Fibroblast of skin of back (primary cell): ENCODE data around the gene RNF144A.
"Not testable (repeated sequence)": the region's sequence is repeated elsewhere in the genome, so short reads cannot be mapped to it uniquely, and the experiment has no call there.

ENCODE experiments used
- DNase-seq: peaks from one replicate; pipeline ENCODE4 v3.0.0-alpha.2; 2013

RNF144A gene

DNA sequence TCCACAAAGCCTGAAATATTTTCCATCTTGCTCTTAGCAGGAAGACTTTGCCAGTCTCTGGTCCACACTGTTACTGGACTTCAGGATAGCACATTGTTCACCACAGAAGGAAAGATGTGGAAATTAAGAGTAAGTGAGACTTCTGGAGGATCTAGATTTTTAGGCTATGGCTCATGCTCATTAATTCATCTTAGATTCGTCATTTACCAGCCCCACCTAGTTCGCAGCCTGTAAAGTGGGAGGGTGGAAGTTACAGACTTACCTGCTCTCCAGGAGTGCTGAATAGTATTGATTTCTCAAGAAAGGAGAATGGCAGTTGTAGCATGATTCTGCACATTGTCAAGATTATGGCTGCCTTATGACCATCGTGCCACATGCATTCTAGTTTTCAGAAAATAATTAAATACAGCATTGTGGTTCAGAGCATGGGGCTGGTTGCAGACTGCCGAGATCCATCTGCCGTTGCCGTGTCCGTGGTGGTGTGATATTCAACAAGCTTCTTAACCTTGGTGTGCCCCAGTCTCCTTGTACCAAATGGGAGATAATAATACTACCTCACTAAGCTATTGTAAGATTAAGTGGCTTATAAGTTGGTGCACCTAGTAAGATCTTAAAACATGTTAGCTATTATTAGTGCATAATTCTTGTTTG lies 56.8 kb downstream of the RNF144A start:
- DNase-seq: peak; percentile 2

DNA sequence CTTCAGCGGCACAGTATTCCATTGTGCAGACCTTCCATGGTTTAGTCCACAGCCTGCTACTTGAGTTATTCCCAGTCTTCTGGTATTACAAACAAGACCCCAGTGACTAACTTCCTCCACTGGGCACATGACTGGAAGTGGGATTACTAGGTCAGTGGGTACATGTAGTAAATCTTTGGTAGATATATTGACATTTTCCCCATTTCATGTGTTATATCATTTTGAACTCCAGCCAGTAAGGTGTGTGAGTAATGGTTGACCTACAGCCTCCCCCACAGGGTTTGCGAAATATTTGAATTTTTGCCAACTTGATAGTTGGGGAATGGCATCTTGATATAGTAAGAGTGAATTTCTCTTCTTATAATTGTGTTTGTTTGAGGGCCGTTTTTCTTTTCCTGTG lies 58.8 kb downstream of the RNF144A start:
- DNase-seq: no peak

DNA sequence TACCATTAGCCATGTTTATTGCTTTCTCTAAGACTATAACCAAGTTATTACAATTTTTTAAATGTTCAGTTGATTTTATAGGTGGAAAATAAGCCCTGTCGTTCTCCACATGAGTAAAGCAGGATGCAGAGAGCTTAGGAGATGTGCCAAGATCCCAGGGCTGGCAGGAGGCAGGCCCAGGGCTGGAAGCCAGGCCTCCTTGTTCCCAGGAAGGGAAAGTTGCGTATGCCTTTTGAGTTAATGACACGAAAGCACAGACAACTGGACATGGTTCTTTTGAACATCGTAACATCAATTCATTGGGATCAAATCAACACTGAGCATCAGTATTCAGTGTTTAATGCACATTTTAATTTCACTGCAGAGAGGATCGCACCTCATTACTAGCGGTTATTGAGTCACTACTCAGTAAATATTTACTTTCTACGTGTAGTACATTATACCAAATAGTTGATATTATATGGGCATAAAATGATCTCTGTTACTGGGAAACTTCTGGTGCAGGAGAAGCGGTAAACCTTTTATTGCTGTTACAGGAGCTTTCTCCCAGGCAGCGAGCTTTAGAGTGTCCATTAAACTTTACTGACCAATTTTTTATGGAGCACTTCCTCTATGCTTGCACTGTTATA lies 60.0 kb downstream of the RNF144A start:
- no peak for DNase-seq

DNA sequence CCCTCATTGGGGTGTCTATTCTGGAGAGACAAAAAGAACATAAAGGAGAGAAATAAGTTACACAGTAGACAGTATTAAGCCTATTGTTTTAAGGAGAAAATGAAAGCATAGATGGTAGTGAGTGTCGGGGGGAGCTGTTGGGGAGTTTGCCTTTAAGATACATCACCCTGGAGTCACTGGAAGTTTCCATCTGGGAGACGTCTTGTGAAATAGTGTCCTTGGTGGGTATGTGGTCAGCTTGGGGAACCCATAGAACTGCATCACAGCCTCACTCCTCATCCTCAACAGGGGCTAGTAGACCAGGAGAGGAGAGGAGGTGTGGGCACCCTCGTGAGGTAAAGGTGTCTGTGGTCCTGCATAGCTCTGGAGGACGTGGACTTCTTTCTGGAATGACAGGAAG lies 60.6 kb downstream of the RNF144A start:
- DNase-seq: no peak

DNA sequence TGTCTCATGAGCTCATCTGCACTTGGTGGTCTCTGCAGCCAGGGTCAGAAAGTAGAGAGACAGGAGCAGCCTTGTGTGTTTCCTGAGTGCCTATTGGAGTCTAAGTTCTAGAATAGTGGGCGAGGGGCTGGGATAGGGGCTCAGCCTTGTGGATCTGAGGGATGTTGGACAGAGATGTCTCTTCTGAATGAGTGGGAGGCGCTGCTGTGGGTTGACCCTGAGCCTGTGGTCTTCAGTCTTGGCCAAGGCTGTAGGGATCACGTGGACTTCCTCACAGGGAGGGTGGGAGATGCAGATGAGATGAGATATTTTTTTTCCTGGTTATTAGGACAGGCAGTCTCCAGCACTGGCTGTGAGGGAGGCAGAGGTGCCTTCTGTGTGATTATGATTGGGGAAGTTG lies 61.8 kb downstream of the RNF144A start:
- no peak for DNase-seq

DNA sequence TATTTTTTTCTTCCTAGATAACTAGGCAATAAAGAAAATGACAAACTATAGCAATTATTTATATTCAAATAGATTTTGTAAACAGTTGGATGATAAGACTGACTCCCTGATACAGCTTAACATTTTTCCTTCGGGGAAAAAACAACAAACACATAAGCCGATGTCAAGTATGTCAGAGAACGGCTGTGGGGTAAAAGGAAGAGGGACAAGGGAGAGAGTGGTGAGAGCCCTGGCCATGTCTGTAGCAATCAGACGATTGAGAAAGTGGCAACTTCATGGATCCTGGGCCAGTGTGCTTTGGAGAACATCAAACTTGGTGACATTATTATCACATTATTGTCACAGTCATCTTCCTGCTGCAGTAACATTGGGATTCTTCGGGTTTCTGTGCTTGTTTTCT lies 65.2 kb downstream of the RNF144A start:
- DNase-seq: no peak

DNA sequence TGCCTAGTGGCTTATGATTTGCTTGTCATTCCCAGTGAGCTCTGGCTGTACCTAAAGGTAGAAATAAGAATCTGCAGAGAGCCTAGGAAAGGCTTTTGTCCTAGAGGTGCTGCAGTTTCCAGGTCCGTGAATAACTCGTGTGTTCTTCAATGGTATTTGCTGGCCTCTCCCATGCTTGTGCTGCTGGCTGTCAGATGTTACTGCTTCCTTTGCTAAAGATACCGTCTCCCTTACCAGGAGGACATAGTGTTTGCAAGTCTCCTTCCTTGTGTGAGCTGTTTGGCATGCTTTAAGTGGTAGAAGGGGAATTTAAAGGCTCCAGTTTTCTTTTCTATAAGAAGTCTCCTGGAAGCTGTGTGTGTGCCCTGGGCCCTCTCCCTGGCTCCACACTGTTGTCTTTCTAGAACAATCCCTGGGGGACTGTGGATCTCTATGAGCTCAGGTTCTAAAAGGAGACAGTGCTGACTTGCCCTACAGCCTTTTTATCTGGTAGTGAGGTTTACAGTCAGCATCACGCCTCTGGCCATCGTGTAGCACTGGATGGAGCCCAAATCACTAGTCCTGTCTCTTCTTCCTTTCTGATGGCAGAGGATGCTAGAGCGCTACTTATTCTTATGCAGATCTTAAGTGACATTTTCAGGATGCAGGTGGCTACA lies 65.8 kb downstream of the RNF144A start:
- DNase-seq: no peak

DNA sequence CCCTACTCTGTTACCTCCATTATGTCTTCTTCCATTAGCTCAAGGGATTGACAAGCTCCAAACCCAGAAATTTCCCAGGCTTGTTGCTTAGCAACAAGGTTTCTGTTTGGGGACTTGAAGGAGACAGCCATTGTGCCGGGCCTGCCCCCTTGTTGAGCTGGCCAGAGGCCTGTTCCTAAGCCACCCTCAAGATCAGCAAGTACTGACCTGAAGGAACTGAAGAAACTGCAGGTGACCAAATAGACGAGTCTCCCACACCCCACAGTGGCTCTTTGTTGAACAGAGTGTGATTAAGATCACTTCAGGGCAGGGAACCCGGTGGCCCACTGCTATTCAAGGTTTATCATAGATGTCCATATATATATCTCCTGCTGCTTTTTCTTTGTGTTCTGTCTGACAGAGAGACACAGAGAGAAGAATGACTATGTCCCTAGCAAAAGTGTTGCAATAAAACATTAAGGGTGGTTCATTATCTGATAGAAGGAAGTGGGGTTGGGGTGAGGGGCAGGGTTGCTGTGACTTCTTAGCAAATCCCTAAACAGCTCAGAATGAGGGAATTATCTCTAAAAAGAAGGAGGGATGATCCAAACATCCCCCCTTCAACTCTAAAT lies 69.2 kb downstream of the RNF144A start:
- DNase-seq: no peak

DNA sequence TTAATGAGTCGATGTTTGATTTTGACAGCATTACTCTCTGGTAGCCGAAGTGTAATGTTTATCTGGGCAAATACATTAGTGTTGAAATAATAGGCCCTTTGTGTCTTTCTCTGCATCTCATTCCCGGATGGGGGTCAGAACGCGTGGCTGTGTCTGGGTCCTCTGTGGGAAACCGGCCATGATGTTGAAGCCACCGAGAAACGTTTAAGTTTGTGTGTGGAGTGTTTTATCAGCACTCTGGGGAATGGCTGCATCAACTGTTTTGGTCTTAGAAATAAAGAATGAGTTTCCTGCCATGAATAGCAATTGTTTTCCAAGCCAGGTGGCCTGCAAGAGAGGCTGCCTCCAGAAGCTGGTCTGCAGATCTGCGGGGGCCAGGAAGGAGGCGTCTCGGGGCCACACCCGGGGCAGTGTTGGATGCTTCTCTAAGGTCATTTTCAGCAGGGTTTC lies 69.7 kb downstream of the RNF144A start:
- no peak for DNase-seq

DNA sequence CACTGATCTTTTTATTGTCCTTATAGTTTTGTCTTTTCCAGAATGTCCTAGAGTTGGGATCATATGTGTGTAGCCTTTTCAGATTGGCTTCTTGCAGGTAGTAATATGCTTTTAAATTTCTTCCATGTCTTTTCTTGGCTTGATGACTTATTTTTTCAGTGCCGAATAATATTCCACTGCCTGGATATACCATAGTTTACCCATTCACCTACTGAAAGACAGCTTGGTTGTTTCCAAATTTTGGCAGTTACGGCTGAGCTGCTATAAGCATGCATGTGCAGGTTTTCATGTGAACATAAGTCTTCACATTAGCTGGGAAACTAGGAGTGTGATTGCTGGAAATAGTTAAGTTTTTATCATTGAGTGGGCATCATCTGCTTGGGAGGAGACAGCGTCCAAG lies 73.7 kb downstream of the RNF144A start:
- no peak for DNase-seq

DNA sequence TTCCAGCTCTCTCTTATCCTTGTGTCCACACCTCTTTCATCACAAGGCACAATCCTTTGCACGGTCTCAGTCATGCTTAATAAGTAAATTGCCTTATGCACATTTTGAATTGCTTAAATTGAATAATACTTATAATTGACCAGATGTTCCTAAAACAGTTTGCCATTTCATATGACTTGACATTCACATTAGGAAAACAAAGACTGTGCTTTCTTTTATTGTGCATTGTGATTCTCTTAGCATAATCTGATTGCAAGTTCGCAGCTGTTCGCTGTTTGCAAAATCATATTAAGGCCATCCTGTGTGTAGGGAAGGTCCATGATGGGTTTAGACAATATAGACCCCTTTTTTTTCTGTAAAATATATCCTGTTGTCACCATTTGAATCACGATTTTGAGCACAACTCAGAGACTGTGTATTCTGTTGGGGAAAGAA lies 75.6 kb downstream of the RNF144A start:
- DNase-seq: no peak

DNA sequence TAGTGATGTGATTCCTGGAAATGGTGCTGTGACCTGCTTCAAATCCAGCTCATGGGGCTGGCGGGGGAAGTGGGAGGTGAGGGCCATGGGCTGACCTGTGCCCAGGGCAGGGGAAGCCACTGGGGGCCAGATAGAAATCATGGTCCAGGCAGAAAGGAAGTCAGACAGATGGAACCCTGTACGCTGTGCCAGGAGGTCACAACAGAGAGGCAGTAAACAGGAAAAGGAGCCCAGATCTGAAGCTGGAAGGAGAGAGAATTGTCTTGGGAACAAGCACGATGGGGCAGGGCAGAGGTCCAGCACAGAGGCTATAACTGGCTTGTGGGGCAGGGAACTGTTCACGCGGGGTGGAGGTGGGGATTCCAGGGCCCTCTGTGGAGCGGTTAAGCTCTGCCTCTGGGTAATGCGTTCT lies 76.0 kb downstream of the RNF144A start:
- DNase-seq: no peak

DNA sequence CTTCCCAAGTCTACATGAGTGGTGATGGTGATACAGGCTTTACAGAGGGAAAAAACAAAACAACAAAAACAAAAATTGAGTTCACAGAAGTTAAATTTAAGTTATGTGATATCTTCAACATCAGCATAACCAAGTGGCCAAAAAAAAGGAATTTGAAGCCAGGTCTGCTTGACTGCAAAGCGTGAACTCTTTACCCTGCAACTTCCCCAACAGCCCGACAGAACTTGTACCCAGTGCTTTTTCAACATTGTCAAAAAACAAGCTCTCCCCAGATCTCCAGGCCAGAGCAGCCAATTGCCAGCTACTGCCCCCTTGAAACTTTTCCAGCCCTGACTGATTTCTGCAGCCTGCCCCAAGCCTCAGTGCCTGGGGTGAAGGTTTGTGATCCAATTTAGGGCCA lies 76.7 kb downstream of the RNF144A start:
- no peak for DNase-seq

DNA sequence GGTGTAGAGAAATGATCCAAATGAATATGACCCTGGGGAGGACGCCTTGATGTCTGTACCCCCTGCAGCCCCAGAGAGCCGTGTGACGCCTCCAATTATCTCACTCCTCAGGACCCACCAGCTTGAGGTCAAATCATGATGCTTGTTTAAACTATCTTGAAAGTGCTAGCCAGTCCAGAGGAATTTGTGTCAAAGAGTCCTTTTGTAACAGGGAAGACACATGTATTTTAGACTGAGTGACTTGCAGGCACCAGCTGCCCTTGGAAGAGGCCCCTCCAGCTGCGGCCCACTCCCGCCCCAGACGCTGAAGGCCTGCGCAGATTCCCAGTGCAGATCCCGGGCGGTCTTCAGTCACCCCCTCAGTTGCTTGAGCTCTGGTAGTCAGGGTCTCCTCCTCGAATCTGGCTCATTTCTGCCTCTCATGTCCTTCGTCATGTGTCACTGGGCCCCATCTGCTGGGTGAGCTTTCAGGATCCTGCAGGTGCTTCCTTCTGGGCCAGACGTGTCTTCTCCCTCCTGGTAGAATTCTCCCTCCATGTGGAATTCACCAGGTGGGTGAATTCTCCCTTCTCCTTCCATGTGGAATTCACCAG lies 77.4 kb downstream of the RNF144A start:
- no peak for DNase-seq

DNA sequence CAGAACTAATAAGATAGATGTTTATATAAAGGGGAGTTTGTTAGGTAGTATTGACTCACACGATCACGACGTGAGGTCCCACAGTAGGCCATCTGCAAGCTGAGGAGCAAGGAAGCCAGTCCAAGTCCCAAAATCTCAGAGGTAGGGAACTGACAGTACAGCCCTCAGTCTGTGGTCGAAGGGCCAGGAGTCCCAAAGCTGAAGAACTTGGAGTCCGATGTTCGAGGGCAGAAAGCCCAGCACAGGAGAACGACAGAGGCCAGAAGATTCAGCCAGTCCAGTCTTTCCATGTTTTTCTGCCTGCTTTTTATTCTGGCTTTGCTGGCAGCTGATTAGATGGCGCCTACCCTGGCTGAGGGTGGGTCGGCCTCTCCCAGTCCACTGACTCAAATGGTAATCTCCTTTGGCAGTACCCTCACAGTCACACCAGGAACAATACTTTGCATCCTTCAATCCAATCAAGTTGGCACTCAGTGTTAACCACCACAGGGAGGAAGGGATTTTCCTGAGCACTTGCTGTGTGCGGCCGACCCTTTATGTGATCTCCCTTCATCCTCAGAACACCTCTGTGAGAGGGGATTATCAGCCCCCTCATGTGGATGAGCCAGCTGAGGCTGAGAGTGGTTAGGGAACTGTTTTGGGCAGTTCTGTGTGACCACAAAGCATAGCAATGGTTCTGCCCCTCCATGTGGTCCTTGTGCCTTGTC lies 78.3 kb downstream of the RNF144A start:
- no peak for DNase-seq

DNA sequence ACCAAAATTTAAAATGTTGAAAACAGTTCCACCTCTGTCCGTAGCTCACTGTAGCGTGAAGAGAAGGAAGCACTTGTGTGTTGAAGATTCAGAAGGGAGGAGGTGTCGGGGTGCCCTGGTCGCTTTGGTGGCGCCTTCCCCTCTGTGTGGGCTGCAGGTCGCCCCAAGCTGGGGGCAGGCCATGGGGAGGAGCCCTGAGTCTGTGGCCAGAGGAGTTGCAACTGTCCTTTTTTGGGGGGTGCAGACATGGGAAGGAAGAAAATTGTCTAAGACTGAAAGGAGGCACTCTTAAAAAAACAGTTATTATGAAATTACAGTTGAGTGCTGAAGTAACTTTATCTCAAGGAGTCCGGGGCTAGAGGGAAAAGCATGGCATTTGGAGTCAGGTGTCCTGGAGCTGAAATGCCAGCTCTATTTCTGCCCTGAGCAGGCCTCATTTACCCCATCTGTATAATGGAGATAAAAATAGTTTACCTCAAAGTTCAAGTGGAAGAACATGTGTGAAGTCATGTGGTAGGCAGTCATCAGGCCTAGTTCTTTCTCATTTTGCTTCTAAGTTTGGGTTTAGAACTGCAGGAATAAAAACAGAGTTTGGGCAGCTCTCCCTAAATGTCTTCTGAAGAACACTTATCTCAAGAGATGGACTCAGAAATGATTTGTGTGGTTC lies 82.1 kb downstream of the RNF144A start:
- DNase-seq: no peak

DNA sequence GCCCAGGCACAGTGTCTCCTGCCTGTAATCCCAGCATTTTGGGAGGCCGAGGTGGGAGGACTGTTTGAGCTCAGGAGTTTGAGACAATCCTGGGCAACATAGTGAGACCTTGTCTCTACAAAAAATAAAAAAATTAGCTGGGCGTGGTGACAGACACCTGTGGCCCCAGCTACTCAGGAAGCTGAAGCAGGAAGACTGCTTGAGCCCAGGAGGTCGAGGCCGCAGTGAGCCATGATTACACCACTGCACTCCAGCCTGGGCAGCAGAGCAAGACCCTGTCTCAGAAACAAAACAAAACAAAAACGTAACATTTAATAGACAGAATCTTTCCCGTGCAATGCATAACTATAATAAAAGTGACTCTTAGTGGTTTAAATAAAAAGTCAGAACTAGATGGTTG lies 84.2 kb downstream of the RNF144A start:
- not testable (repeated sequence) for DNase-seq

DNA sequence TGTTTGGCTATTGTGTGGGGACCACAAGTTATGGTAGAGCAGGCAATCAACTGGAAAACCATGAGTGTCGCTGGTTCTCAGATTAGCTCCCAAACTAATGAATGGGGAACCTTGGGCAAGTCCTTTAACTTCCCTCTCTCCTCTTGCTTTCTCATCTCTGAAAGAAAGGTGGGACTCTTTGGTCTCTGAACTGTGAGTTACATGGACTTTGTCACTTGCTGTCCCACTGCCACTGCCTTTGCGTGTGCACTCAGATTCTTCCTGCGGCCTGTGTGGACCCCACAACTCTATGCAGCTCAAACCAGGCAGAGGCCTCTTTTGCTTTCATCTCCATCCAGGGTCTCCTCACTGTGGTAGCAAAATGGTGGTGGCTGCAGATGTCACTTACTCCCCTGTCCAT lies 86.7 kb downstream of the RNF144A start:
- DNase-seq: no peak

DNA sequence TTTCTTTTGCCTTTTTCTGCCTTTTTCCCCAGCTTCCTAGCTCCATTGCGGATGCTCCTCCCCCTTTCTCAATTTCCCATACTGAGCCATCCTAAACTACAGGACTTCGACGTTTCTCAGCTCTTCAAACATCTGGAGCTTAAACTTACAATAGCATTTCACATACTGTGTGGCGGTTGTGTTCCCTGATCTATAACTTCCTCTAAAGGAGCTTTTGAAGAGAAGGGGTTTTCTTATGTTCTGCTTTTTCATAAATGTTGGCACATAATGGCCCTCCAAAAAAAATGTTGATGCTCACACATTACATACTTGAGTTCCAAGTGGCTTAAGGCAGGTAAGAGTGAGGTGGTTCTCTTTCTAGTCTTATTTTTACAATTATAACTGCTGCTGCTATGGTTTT lies 87.4 kb downstream of the RNF144A start:
- no peak for DNase-seq

DNA sequence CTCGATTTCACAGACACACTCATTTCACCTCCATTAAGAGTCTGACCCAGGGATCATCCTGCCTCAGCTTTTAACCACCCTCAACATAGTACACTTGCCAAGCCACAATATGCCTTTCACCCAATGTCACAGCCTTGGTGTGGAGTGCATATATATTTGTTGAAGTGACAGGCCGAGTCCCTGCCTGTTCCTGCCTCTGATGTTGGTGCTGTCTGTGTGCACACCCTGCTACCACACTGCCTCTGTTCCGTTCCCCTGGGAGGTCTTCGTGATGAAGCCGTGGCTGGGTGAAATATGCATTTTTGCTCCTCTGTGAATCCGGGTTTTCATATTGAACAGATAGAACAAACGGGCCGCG lies 90.3 kb downstream of the RNF144A start:
- DNase-seq: no peak

DNA sequence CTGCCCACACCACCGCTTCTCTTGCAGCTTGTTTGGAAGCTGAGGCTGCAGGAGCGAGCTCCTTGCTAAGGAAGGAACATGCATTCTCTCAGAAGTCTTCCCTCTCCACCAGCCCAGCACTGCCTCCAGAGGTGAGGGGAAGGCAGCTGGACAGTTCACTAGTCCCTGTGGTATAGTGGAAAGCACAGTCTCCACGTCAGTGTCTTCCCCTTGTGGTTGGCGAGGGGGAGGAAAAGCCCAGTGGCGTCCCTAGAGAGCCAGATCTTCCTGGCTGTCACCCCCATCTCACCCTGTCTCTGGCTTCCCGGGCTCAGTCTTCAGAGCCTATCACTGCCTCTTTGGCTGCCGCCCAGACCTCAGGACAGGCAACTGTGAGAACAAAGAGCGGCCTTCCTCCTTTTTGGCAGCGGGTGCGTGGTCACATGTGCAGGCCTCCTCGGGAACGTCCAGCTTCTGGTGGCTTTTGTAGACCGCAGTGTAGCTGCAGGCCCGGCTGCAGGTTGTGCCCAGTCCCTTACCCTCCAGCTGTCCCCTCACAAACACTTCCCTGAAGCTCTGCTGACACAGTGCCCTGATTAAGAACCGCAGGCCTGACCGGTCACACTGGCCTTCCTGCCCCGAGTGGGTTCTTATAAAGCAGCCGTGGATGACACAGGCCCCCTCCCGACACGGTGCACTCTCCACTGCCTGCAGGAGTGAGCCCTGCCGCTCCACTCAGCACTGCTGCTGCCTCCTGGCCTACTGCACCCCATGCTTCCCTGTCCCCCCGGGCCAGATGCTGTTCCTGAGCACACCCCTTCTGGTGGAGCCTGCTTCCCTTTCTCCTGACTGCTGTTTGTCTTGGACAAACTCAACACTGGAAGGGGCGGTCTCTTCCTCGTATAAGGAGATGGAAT lies 90.9 kb downstream of the RNF144A start:
- DNase-seq: peak; percentile 35
